Measurements from ENCODE around the gene FAIM2.
"Not testable (repeated sequence)": the region's sequence is repeated elsewhere in the genome, so short reads cannot be mapped to it uniquely, and the experiment has no call there.

The FAIM2 gene

GRCh38 chr12:49877066-49877465, 26.6 kb downstream of the FAIM2 start:
- DNase-seq, result no peak

GRCh38 chr12:49876070-49876469, 27.6 kb downstream of the FAIM2 start:
- no peak for DNase-seq

- no peak for DNase-seq
Measured at GRCh38 chr12:49875115-49875720, 28.5 kb downstream of the FAIM2 start.

GRCh38 chr12:49874142-49874897, 29.4 kb downstream of the FAIM2 start:
- no peak for DNase-seq

GRCh38 chr12:49873361-49873934, 30.3 kb downstream of the FAIM2 start:
- DNase-seq, result no peak

- DNase-seq, result no peak
Measured at GRCh38 chr12:49872781-49873181, 30.9 kb downstream of the FAIM2 start.

- DNase-seq, result no peak
Measured at GRCh38 chr12:49872381-49872780, 31.3 kb downstream of the FAIM2 start.

- not testable (repeated sequence) for DNase-seq
Measured at GRCh38 chr12:49871811-49872251, 31.9 kb downstream of the FAIM2 start.

- DNase-seq, result no peak
Measured at GRCh38 chr12:49871263-49871561, 32.5 kb downstream of the FAIM2 start.

GRCh38 chr12:49870501-49871262, 33.0 kb downstream of the FAIM2 start:
- no peak for DNase-seq

GRCh38 chr12:49869816-49870500, 33.7 kb downstream of the FAIM2 start:
- no peak for DNase-seq

GRCh38 chr12:49868952-49869815, 34.5 kb downstream of the FAIM2 start:
- no peak for DNase-seq

- DNase-seq, result no peak
Measured at GRCh38 chr12:49868449-49868848, 35.3 kb downstream of the FAIM2 start.

- DNase-seq, result no peak
Measured at GRCh38 chr12:49867570-49868341, 35.9 kb downstream of the FAIM2 start.

- DNase-seq, result peak; percentile 88
Measured at GRCh38 chr12:49866859-49867569, 36.7 kb downstream of the FAIM2 start.

- no peak for DNase-seq
Measured at GRCh38 chr12:49865782-49866135, 37.9 kb downstream of the FAIM2 start.

- DNase-seq, result no peak
Measured at GRCh38 chr12:49865109-49865781, 38.5 kb downstream of the FAIM2 start.

GRCh38 chr12:49864798-49865090, 39.0 kb downstream of the FAIM2 start:
- no peak for DNase-seq

GRCh38 chr12:49863946-49864797, 39.5 kb downstream of the FAIM2 start:
- no peak for DNase-seq

All from activated T-cell treated with anti-CD3 and anti-CD28 coated beads, Interleukin-2, amount 50 U/mL, for 48 hours (primary cell).